HL-60 (cell line): ENCODE measurements around the gene CPSF3.

Experiments used
- GABPA ChIP-seq: IDR thresholded peaks from 2 replicates; pipeline ENCODE4 v1.6.1; 2012; ENCODE audit warnings: low read depth
- POLR2AphosphoS5 ChIP-seq: IDR thresholded peaks from 2 replicates; pipeline ENCODE4 v1.6.1; 2012; ENCODE audit warnings: low read depth
- TF ChIP-seq, protein P1 (sequence below): IDR thresholded peaks from one replicate; pipeline ENCODE4 v1.5.1; 2011; ENCODE audit warnings: low read length, control low read depth, inconsistent platforms; ENCODE audit not compliant: insufficient read depth
- TF ChIP-seq, protein P2 (sequence below): IDR thresholded peaks from 2 replicates; pipeline ENCODE4 v1.6.1; 2012; ENCODE audit warnings: low read depth; ENCODE audit not compliant: insufficient replicate concordance

DNA sequence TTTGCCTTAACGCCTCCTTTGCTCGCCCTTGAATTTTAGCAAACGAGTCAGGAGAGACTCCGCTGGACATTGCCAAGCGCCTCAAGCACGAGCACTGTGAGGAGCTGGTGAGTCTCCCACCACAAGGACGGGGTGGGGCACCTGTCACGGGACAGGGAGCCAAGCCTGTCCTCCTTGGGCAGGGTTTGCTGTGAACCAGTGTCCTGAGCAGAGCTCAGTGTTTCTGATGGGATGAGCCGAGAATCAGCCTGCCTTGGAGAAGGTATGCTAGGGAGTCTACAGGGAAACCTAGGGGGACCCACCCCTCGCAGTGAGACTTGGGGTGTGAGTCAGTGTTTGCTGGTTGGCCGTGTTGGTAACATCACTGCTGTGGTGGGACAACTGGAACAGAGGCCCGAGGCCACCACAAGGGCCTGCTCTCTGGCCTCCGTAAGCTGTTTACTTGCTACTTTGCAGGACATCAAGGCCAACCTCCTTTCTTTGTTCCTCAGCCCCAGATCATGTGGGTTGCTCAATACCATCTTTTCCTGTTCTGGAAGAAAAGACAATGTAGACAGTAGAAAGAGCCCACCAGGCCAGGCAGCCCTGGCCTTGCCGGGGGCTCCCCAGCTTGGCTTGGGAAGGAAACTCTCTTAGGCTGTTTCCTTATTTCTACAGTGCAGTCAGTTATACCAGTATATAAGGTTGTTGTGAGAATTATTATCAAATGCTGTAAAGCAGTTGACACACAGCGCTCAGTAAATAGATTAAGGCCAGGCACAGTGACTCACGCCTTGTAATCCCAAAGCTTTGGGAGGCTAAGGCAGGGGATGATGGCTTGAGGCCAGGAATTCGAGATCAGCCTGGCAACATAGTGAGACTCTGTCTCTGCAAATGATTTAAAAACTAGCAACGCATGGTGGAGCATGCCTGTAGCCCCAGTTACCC lies 42.5 kb upstream of the CPSF3 start:
- TF ChIP-seq, protein P1, sequence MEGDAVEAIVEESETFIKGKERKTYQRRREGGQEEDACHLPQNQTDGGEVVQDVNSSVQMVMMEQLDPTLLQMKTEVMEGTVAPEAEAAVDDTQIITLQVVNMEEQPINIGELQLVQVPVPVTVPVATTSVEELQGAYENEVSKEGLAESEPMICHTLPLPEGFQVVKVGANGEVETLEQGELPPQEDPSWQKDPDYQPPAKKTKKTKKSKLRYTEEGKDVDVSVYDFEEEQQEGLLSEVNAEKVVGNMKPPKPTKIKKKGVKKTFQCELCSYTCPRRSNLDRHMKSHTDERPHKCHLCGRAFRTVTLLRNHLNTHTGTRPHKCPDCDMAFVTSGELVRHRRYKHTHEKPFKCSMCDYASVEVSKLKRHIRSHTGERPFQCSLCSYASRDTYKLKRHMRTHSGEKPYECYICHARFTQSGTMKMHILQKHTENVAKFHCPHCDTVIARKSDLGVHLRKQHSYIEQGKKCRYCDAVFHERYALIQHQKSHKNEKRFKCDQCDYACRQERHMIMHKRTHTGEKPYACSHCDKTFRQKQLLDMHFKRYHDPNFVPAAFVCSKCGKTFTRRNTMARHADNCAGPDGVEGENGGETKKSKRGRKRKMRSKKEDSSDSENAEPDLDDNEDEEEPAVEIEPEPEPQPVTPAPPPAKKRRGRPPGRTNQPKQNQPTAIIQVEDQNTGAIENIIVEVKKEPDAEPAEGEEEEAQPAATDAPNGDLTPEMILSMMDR = no peak
- no peak for TF ChIP-seq POLR2AphosphoS5
- TF ChIP-seq GABPA = no peak
- TF ChIP-seq, protein P2, sequence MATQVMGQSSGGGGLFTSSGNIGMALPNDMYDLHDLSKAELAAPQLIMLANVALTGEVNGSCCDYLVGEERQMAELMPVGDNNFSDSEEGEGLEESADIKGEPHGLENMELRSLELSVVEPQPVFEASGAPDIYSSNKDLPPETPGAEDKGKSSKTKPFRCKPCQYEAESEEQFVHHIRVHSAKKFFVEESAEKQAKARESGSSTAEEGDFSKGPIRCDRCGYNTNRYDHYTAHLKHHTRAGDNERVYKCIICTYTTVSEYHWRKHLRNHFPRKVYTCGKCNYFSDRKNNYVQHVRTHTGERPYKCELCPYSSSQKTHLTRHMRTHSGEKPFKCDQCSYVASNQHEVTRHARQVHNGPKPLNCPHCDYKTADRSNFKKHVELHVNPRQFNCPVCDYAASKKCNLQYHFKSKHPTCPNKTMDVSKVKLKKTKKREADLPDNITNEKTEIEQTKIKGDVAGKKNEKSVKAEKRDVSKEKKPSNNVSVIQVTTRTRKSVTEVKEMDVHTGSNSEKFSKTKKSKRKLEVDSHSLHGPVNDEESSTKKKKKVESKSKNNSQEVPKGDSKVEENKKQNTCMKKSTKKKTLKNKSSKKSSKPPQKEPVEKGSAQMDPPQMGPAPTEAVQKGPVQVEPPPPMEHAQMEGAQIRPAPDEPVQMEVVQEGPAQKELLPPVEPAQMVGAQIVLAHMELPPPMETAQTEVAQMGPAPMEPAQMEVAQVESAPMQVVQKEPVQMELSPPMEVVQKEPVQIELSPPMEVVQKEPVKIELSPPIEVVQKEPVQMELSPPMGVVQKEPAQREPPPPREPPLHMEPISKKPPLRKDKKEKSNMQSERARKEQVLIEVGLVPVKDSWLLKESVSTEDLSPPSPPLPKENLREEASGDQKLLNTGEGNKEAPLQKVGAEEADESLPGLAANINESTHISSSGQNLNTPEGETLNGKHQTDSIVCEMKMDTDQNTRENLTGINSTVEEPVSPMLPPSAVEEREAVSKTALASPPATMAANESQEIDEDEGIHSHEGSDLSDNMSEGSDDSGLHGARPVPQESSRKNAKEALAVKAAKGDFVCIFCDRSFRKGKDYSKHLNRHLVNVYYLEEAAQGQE = no peak
